Retinal pigment epithelial cell (primary cell): ENCODE data around the gene SIN3B.

Experiments
- DNase-seq: peaks from one replicate; pipeline ENCODE4 v3.0.0-alpha.2; 2010; ENCODE audit warnings: low read depth
- H3K4me3 ChIP-seq: 2 replicates; pipeline ENCODE4 v1.5.1; 2011; ENCODE audit warnings: mild to moderate bottlenecking, low read length, control low read depth, moderate library complexity
- TF ChIP-seq, protein P1 (sequence below): conservative IDR thresholded peaks from 2 replicates; pipeline ENCODE4 v1.5.1; 2011; ENCODE audit warnings: low read depth, low read length, control low read depth, inconsistent platforms

Gene SIN3B

DNA sequence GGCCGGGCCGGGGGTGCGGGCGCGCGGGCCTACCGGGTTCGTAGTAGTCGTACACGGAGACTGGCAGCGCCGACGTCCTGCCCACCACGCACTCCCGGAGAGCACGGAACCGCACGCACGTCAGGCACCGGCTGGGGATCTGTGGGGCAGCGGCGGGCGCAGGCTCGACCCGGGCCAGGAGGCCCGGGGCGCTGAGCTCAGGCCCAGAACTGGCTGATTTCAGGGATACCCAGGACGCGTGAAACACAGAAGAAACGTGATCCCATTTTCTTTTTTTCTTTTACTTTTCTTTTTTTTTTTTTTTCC lies 68.6 kb downstream of the SIN3B start:
- DNase-seq, result no peak
- peak overlapping the region; percentile 51 for H3K4me3 ChIP-seq
- TF ChIP-seq, protein P1, sequence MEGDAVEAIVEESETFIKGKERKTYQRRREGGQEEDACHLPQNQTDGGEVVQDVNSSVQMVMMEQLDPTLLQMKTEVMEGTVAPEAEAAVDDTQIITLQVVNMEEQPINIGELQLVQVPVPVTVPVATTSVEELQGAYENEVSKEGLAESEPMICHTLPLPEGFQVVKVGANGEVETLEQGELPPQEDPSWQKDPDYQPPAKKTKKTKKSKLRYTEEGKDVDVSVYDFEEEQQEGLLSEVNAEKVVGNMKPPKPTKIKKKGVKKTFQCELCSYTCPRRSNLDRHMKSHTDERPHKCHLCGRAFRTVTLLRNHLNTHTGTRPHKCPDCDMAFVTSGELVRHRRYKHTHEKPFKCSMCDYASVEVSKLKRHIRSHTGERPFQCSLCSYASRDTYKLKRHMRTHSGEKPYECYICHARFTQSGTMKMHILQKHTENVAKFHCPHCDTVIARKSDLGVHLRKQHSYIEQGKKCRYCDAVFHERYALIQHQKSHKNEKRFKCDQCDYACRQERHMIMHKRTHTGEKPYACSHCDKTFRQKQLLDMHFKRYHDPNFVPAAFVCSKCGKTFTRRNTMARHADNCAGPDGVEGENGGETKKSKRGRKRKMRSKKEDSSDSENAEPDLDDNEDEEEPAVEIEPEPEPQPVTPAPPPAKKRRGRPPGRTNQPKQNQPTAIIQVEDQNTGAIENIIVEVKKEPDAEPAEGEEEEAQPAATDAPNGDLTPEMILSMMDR, result no peak

DNA sequence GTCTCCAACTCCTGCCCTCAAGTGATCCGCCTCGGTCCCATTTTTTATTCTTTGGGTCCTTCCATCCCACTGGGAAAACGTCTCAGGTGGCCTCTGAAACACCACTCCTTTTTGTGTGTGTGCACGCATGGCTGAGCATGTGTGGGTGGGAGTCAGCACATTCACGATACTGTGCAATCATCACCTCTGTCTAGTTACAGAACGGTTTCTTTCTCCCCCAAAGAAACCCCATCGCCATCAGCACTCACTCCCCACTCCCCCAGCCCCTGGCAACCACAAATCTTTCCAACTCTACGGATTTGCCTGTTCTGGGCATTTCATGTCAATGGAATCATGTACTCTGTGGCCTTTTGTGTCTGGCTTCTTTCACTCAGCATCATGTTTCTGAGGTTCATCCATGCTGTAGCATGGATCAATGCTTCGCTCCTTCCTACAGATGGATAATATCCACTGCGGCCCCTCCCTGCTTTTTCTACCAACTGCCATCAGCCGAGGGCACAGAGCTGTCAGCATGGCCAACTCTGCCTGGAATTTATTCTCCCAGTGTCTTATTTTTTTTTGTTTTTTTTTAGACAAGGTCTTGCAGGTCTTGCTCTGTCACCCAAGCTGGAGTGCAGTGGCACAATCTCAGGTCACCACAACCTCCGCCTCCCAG lies 69.3 kb downstream of the SIN3B start:
- DNase-seq, result no peak
- TF ChIP-seq, protein P1, result no peak
- H3K4me3 ChIP-seq, result no peak overlapping the region

DNA sequence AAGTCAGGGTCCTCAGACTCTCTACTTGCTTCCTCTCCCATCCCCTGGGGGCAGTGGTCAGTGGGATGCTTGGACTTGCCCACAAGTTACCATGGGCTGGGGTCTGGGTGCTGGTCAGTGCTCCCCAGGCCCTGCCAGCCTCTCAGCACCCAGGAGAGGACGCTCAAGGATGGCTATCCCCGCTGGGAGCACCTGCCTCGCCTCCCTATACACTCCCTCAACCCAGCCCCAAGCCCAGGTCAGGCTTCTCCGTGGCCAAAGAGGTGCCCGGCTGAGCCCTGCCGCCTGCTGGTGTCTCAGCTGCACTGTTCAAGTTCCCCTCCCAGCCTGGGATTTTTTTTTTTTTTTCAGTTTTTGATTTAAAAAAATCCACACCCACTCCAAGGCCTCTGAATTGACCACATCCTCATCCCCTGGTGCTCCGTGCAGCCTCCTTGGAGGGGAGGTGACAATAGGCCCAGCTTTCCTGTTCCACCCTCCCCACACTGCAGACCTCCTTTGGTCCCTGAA lies 70.4 kb downstream of the SIN3B start:
- no peak overlapping the region for H3K4me3 ChIP-seq
- TF ChIP-seq, protein P1, result peak; percentile 41
- DNase-seq, result no peak

DNA sequence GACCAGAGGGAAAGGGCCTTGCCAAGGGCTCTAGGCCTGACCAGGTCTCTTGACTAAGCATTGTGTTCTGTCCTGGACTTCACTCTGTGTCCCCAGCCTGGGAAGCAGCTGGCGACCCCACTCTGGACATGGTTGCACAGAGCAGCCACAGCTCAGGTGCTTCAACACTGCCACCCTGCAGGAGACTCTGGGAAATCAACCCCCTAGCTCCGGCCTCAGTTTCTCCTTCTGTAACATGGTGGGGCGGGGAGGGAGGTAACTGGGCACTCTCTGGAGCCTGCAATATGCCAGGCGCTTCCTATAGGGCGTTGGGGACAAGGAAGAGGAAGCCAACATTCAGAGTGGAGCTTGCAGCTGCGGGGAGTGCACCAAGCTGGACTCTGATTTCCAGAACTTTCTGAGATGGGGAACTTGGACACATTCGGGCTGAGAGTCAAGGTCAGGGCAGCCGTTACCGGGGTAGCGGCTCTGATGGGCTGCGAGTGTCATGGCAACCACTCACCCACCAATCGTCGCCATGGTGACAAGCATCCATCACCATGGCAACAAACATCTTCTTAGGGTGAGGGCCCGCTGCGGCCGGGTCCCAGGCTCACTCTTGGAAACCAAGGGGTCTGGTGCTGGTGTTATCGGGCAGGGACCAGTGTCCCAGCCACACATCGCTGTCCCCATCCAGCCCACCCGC lies 72.4 kb downstream of the SIN3B start:
- no peak overlapping the region for H3K4me3 ChIP-seq
- TF ChIP-seq, protein P1, result no peak
- no peak for DNase-seq

DNA sequence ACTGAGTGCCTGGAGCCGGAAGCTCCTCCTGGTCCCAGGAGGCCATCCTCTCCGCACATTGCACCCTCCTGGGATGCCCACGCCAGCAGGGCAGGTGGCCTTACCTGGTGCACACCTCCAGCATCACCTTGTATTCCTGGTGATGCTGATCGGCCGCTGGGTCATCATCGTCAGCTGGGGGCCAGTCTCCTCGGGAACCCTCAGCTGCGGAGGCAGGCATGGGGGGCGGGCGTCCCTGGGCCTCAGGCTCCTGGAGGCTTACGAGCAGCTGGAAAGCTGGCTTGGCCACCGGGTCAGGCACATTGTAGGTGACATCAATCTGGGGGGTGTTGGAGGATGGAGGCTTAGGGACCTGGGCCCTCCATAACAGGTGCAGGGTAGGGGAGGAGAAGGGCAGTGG lies 73.3 kb downstream of the SIN3B start:
- TF ChIP-seq, protein P1, result no peak
- no peak for DNase-seq
- H3K4me3 ChIP-seq, result no peak overlapping the region

DNA sequence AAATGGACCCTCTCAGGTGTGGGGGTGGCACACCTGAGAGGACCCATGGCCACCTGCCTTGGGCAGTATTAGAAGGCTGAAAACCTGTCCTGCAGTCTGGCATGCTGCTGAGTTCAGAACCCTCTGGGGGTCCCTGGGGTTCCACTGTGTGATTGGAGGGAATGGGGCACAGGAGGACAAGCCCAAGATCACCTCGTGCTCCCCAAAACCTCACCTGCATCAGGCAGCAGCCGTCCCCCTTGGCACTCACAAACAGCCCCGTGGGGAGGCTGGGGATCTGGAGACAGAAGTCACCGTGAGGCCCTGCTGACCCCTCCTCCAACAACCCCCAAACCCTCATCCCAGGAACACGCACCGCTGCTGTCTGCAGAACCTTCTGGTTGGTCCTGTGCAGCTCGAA lies 74.1 kb downstream of the SIN3B start:
- DNase-seq, result no peak
- H3K4me3 ChIP-seq, result no peak overlapping the region
- TF ChIP-seq, protein P1, result no peak

DNA sequence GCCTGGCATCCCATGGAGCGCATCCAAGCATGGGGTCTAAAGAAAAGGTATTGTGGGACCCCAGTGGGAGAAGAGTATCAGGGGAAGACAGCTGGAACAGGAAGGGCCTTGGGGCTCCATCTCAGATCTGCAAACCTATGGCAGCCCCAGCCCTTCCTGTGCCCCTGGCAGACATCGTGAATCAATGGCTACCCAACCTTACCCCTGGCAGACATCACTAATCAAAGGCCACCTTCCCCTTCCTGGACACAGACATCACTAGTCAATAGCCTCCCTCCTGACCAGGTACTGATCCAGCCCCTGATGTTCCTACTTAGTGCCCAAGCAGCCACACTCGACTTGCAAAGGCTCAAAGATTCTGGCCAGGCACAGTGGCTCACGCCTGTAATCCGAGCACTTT lies 75.4 kb downstream of the SIN3B start:
- TF ChIP-seq, protein P1, result no peak
- no peak overlapping the region for H3K4me3 ChIP-seq
- DNase-seq, result no peak
